ENCODE measurements around the gene TNFSF13B.

The TNFSF13B gene

DNA sequence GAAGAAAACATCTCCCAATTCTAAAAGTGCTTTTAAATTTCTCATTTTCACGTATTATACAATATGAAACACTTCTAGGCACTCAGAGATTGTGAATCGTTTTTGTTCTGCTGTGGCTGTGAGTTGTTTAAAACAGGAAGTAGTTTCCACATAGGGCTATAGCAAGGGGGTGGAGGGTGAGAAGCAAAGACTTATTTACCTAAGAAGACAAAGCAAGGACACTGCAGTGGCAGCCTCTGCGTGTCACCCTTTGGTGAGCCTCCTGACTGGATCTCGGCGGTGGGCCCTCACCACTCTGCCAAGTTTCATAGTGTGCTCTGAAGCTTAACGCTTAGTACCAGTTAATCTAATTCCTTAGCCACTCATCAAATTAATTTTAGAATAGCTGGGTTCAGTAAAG lies 56.8 kb downstream of the TNFSF13B start:
- no peaks in the 10 kb centered on the region for H3K9me3 ChIP-seq (ENCODE audit: control insufficient read depth, insufficient read depth, low read length)
- no peaks in the 10 kb centered on the region for H4K20me1 ChIP-seq (ENCODE audit: control insufficient read depth, insufficient read depth, low read depth, low read length)
- no peaks in the 10 kb centered on the region for H3K36me3 ChIP-seq (ENCODE audit: control insufficient read depth, low read length)
- no peaks in the 10 kb centered on the region for H3K9me2 ChIP-seq (replicated peaks; ENCODE audit: control insufficient read depth, low read length)
- H3K4me1 ChIP-seq (ENCODE audit: control insufficient read depth, low read length) = peaks cover 29% of the 10 kb centered on the region
- no peaks in the 10 kb centered on the region for H3K79me2 ChIP-seq (ENCODE audit: control insufficient read depth, low read length)
- peak overlapping the region; percentile 10; the same call in 1 of the 2 replicates for H3K4me3 ChIP-seq (ENCODE audit: low read length)
- H3F3A ChIP-seq (ENCODE audit: control insufficient read depth, insufficient read depth) = no peaks in the 10 kb centered on the region
- TF ChIP-seq EZH2phosphoT487 (IDR thresholded peaks at IDR 0.05; ENCODE audit: borderline replicate concordance, low read length) = no peak
- no peaks in the 10 kb centered on the region for H3K27me3 ChIP-seq (ENCODE audit: control insufficient read depth, low read length)
- peak overlapping the region; percentile 55 for H3K4me2 ChIP-seq (ENCODE audit: low read length)
- no peak overlapping the region for H3K27ac ChIP-seq (ENCODE audit: low read depth, low read length)

DNA sequence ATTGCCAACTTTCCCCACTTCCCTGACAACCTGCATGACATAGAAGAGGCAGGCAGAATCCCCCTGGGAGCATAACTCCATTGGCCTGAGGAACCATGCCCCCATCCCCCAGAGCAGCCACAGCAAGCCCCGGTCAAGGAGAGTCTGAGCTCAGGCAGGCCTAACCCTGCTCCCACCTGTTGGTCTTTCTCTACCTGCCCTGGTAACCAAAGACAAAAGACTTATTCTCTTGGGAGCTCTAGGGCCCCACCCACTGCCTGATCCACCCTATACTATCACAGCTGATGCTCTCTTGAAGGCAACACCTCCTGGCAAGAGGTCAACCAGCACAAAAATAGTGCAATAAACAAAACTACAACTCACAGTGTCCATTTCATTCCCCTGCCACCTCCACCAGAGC lies 59.3 kb downstream of the TNFSF13B start:
- H3K9me2 ChIP-seq (replicated peaks; ENCODE audit: control insufficient read depth, low read length) = no peaks in the 10 kb centered on the region
- no peak overlapping the region for H3K27ac ChIP-seq (ENCODE audit: low read depth, low read length)
- H3K9me3 ChIP-seq (ENCODE audit: control insufficient read depth, insufficient read depth, low read length) = no peaks in the 10 kb centered on the region
- no peaks in the 10 kb centered on the region for H3K36me3 ChIP-seq (ENCODE audit: control insufficient read depth, low read length)
- H4K20me1 ChIP-seq (ENCODE audit: control insufficient read depth, insufficient read depth, low read depth, low read length) = no peaks in the 10 kb centered on the region
- no peaks in the 10 kb centered on the region for H3K79me2 ChIP-seq (ENCODE audit: control insufficient read depth, low read length)
- H3K27me3 ChIP-seq (ENCODE audit: control insufficient read depth, low read length) = no peaks in the 10 kb centered on the region
- H3F3A ChIP-seq (ENCODE audit: control insufficient read depth, insufficient read depth) = no peaks in the 10 kb centered on the region
- H3K4me3 ChIP-seq (ENCODE audit: low read length) = no peak overlapping the region
- H3K4me2 ChIP-seq (ENCODE audit: low read length) = no peak overlapping the region
- TF ChIP-seq EZH2phosphoT487 (IDR thresholded peaks at IDR 0.05; ENCODE audit: borderline replicate concordance, low read length) = no peak
- TF ChIP-seq, protein P1, sequence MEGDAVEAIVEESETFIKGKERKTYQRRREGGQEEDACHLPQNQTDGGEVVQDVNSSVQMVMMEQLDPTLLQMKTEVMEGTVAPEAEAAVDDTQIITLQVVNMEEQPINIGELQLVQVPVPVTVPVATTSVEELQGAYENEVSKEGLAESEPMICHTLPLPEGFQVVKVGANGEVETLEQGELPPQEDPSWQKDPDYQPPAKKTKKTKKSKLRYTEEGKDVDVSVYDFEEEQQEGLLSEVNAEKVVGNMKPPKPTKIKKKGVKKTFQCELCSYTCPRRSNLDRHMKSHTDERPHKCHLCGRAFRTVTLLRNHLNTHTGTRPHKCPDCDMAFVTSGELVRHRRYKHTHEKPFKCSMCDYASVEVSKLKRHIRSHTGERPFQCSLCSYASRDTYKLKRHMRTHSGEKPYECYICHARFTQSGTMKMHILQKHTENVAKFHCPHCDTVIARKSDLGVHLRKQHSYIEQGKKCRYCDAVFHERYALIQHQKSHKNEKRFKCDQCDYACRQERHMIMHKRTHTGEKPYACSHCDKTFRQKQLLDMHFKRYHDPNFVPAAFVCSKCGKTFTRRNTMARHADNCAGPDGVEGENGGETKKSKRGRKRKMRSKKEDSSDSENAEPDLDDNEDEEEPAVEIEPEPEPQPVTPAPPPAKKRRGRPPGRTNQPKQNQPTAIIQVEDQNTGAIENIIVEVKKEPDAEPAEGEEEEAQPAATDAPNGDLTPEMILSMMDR (IDR thresholded peaks at IDR 0.05; ENCODE audit: low read depth, low read length, poor library complexity, severe bottlenecking) = no peak
- H3K4me1 ChIP-seq (ENCODE audit: control insufficient read depth, low read length) = peaks cover 29% of the 10 kb centered on the region

DNA sequence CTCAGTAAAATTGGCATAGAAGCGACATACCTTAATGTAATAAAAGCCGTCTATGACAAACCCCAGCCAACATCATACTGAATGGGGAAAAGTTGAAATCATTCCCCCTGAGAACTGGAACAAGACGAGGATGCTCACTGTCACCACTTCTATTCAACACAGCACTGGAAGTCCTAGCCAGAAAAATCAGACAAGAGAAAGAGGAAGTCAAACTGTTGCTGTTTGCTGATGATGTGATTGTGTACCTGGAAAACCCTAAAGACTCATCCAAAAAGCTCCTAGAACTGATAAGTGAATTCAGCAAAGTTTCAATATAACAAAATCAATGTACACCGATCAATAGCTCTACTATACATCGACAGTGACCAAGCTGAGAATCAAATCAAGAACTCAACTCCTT lies 63.3 kb downstream of the TNFSF13B start:
- Histone ChIP-seq H3F3A (ENCODE audit: control insufficient read depth, insufficient read depth) (no peaks in the 10 kb centered on the region), H3K27me3 (ENCODE audit: control insufficient read depth, low read length) (peaks cover 5% of the 10 kb centered on the region; the same call in 1 of the 2 replicates), H4K20me1 (ENCODE audit: control insufficient read depth, insufficient read depth, low read depth, low read length) (no peaks in the 10 kb centered on the region), H3K36me3 (ENCODE audit: control insufficient read depth, low read length) (no peaks in the 10 kb centered on the region), H3K4me2 (ENCODE audit: low read length) (no peak overlapping the region), H3K27ac (ENCODE audit: low read depth, low read length) (no peak overlapping the region), H3K9me3 (ENCODE audit: control insufficient read depth, insufficient read depth, low read length) (no peaks in the 10 kb centered on the region), H3K79me2 (ENCODE audit: control insufficient read depth, low read length) (no peaks in the 10 kb centered on the region), H3K9me2 (replicated peaks; ENCODE audit: control insufficient read depth, low read length) (no peaks in the 10 kb centered on the region), H3K4me1 (ENCODE audit: control insufficient read depth, low read length) (no peaks in the 10 kb centered on the region), H3K4me3 (ENCODE audit: low read length) (no peak overlapping the region)
- TF ChIP-seq, protein P1 (IDR thresholded peaks at IDR 0.05; ENCODE audit: low read depth, low read length, poor library complexity, severe bottlenecking) = no peak
- TF ChIP-seq EZH2phosphoT487 (IDR thresholded peaks at IDR 0.05; ENCODE audit: borderline replicate concordance, low read length) = no peak

DNA sequence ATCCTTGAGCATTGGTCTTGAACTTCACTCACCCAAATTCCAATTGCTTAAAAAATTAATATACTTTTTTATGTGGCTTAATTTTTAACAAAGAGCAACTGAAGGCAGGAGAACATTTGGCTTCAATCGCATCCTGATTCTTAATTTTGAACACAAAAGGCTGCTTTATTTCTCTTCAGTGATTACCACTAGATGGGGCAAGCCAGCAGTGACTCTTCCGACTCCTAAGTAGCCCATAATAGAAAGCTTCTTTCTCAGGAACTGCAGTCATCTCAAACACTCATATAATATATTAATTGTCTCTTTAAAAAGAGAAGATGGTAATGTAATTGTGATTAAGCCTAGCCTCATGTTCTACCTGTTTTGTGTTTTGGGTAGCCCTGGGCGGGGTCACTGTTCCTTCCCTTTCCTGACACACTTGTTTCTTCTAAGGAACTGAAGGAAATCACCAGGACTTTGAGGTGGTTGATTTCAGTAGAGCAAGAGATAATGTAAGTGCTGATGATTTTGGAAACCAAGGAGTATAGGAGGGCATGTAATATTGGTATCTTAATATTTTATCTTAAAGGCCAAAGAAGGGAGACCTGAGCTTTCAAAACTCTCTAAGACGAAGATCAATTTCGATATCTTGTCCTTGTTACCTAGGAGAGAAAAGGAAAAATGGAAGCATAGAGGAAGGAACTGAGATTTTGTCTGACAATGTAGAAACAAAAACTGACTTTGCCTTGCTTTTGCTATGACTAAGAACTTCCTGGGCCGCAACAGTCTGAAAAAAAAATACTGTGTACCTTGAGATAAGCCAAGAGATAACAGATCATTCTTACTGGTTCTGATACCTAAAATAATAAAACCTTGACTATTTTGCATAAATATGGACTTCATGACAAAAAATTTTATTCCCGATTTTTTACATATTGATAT lies 73.1 kb downstream of the TNFSF13B start:
- Histone ChIP-seq H3K9me3 (ENCODE audit: control insufficient read depth, insufficient read depth, low read length) (no peaks in the 10 kb centered on the region), H3K27ac (ENCODE audit: low read depth, low read length) (no peak overlapping the region), H4K20me1 (ENCODE audit: control insufficient read depth, insufficient read depth, low read depth, low read length) (no peaks in the 10 kb centered on the region), H3F3A (ENCODE audit: control insufficient read depth, insufficient read depth) (no peaks in the 10 kb centered on the region), H3K36me3 (ENCODE audit: control insufficient read depth, low read length) (no peaks in the 10 kb centered on the region), H3K79me2 (ENCODE audit: control insufficient read depth, low read length) (no peaks in the 10 kb centered on the region), H3K9me2 (replicated peaks; ENCODE audit: control insufficient read depth, low read length) (no peaks in the 10 kb centered on the region), H3K4me3 (ENCODE audit: low read length) (no peak overlapping the region), H3K4me2 (ENCODE audit: low read length) (no peak overlapping the region), H3K4me1 (ENCODE audit: control insufficient read depth, low read length) (no peaks in the 10 kb centered on the region), H3K27me3 (ENCODE audit: control insufficient read depth, low read length) (peaks cover 6% of the 10 kb centered on the region)
- TF ChIP-seq EZH2phosphoT487 (IDR thresholded peaks at IDR 0.05; ENCODE audit: borderline replicate concordance, low read length) = no peak
- TF ChIP-seq, protein P1 (IDR thresholded peaks at IDR 0.05; ENCODE audit: low read depth, low read length, poor library complexity, severe bottlenecking) = peak; percentile 57
